Mesendoderm (in vitro differentiated cells): ENCODE results near the gene NEURL1.
"Not testable (repeated sequence)": the region's sequence is repeated elsewhere in the genome, so short reads cannot be mapped to it uniquely, and the experiment has no call there.

Experiments used
- DNase-seq: peaks from one replicate; pipeline ENCODE4 v3.0.0; 2013
- H2AK5ac ChIP-seq: 2 replicates; pipeline ENCODE4 v1.6.1; 2013; ENCODE audit warnings: low read length, inconsistent platforms
- H2BK120ac ChIP-seq: 2 replicates; pipeline ENCODE4 v1.6.1; 2013; ENCODE audit warnings: low read depth, mild to moderate bottlenecking, low read length, moderate library complexity, mixed read lengths
- H2BK15ac ChIP-seq: replicated peaks from 2 replicates; pipeline ENCODE4 v1.6.1; 2013; ENCODE audit warnings: low read depth, mild to moderate bottlenecking, moderate library complexity
- H2BK5ac ChIP-seq: 2 replicates; pipeline ENCODE4 v1.6.1; 2013; ENCODE audit warnings: low read length, inconsistent platforms
- H3K18ac ChIP-seq: 2 replicates; pipeline ENCODE4 v1.6.1; 2013; ENCODE audit warnings: mild to moderate bottlenecking, low read length, mixed read lengths
- H3K23ac ChIP-seq: one replicate; pipeline ENCODE4 v1.6.1; 2013; ENCODE audit warnings: low read length
- H3K27ac ChIP-seq: 2 replicates; pipeline ENCODE4 v1.5.1; 2013; ENCODE audit warnings: low read depth, mild to moderate bottlenecking, inconsistent platforms, low read length, moderate library complexity
- H3K27me3 ChIP-seq: 2 replicates; pipeline ENCODE4 v1.6.1; 2013; ENCODE audit warnings: low read length, control low read depth, mild to moderate bottlenecking, inconsistent platforms; ENCODE audit not compliant: insufficient read depth, poor library complexity
- H3K36me3 ChIP-seq: 2 replicates; pipeline ENCODE4 v1.6.1; 2013; ENCODE audit warnings: low read length, inconsistent platforms; ENCODE audit not compliant: control insufficient read depth, insufficient read depth
- H3K4ac ChIP-seq: one replicate; pipeline ENCODE4 v1.6.1; 2013; ENCODE audit warnings: low read depth, mild to moderate bottlenecking, low read length, moderate library complexity
- H3K4me1 ChIP-seq: 2 replicates; pipeline ENCODE4 v1.6.1; 2013; ENCODE audit warnings: low read depth, low read length, inconsistent platforms; ENCODE audit not compliant: control insufficient read depth
- H3K4me2 ChIP-seq: 2 replicates; pipeline ENCODE4 v1.6.1; 2013; ENCODE audit warnings: low read length
- H3K4me3 ChIP-seq: 2 replicates; pipeline ENCODE4 v1.5.1; 2013; ENCODE audit warnings: mild to moderate bottlenecking, low read length
- H3K56ac ChIP-seq: one replicate; pipeline ENCODE4 v1.6.1; 2013; ENCODE audit warnings: low read length
- H3K79me1 ChIP-seq: 2 replicates; pipeline ENCODE4 v1.6.1; 2013; ENCODE audit warnings: low read length, inconsistent platforms
- H3K79me2 ChIP-seq: 2 replicates; pipeline ENCODE4 v1.6.1; 2013; ENCODE audit warnings: mild to moderate bottlenecking, low read length; ENCODE audit not compliant: control insufficient read depth, insufficient read depth
- H3K9ac ChIP-seq: 2 replicates; pipeline ENCODE4 v1.6.1; 2013; ENCODE audit warnings: low read length, inconsistent platforms
- H4K5ac ChIP-seq: one replicate; pipeline ENCODE4 v1.6.1; 2013; ENCODE audit warnings: low read length
- H4K8ac ChIP-seq: one replicate; pipeline ENCODE4 v1.6.1; 2013; ENCODE audit warnings: low read depth, mild to moderate bottlenecking, control low read depth, low read length, moderate library complexity
- WGBS: extraction: QIAGEN DNeasy Blood & Tissue Kit; methylation state at CpG from one replicate; pipeline ENCODE4 v1.1.7; 2013; ENCODE audit warnings: low lambda C conversion rate, missing lambda C conversion rate; ENCODE audit not compliant: insufficient coverage; ENCODE audit errors: extremely low coverage; 5-methylcytosine and 5-hydroxymethylcytosine counted together

The NEURL1 gene

GRCh38 chr10:103606097-103606438, 112.6 kb downstream of the NEURL1 start:
- H3K4me3 ChIP-seq, H3K27ac ChIP-seq, H3K4ac ChIP-seq, H4K8ac ChIP-seq, H3K18ac ChIP-seq, H3K4me2 ChIP-seq, H2AK5ac ChIP-seq, H3K79me2 ChIP-seq, H3K27me3 ChIP-seq, H3K4me1 ChIP-seq, H4K5ac ChIP-seq, H2BK15ac ChIP-seq, H3K56ac ChIP-seq, H3K9ac ChIP-seq, H3K36me3 ChIP-seq, DNase-seq, H2BK5ac ChIP-seq, H3K23ac ChIP-seq, H2BK120ac ChIP-seq, H3K79me1 ChIP-seq: not testable (repeated sequence)
- WGBS = no CpG with 5 or more reads among the region's 1 CpG

- not testable (repeated sequence) for H3K79me2 ChIP-seq, H3K36me3 ChIP-seq
Observed at GRCh38 chr10:103607051-103607450, 113.5 kb downstream of the NEURL1 start.

GRCh38 chr10:103608056-103608455, 114.6 kb downstream of the NEURL1 start:
- not testable (repeated sequence) for H3K18ac ChIP-seq, H3K79me1 ChIP-seq, H4K5ac ChIP-seq, H3K9ac ChIP-seq, H2BK120ac ChIP-seq, H3K36me3 ChIP-seq, H2BK15ac ChIP-seq, H3K27me3 ChIP-seq, H3K4ac ChIP-seq, H3K56ac ChIP-seq, H3K23ac ChIP-seq, H3K79me2 ChIP-seq, DNase-seq, H2AK5ac ChIP-seq, H2BK5ac ChIP-seq, H4K8ac ChIP-seq, H3K27ac ChIP-seq, H3K4me3 ChIP-seq, H3K4me1 ChIP-seq, H3K4me2 ChIP-seq
- WGBS = no CpG with 5 or more reads among the region's 11 CpGs

More at GRCh38 chr10:103607051-103607450, 113.5 kb downstream of the NEURL1 start:
- H2BK5ac ChIP-seq, H3K4me2 ChIP-seq, H3K4ac ChIP-seq, H3K23ac ChIP-seq, H3K9ac ChIP-seq, H3K4me3 ChIP-seq, H3K18ac ChIP-seq, H2BK15ac ChIP-seq, H3K27me3 ChIP-seq, H3K79me1 ChIP-seq, H2AK5ac ChIP-seq, DNase-seq, H2BK120ac ChIP-seq, H4K5ac ChIP-seq, H4K8ac ChIP-seq, H3K56ac ChIP-seq, H3K4me1 ChIP-seq, H3K27ac ChIP-seq: not testable (repeated sequence)
- WGBS = no CpG with 5 or more reads among the region's 32 CpGs

- H3K9ac ChIP-seq = no peak overlapping the region
- H3K4me1 ChIP-seq = no peaks in the 10 kb centered on the region
- H3K18ac ChIP-seq = no peak overlapping the region
- H3K4me2 ChIP-seq = no peak overlapping the region
- no CpG with 5 or more reads among the region's 8 CpGs for WGBS
- no peak overlapping the region for H4K5ac ChIP-seq
- no peak overlapping the region for H3K56ac ChIP-seq
- no peaks in the 10 kb centered on the region for H3K27me3 ChIP-seq
- H3K4me3 ChIP-seq = no peak overlapping the region
- no peak overlapping the region for H3K23ac ChIP-seq
- H3K27ac ChIP-seq = no peak overlapping the region
- no peak overlapping the region for H2BK15ac ChIP-seq
- no peak overlapping the region for H2BK120ac ChIP-seq
- H3K36me3 ChIP-seq = peaks cover 3% of the 10 kb centered on the region
- no peak overlapping the region for H2BK5ac ChIP-seq
- H2AK5ac ChIP-seq = no peak overlapping the region
- no peaks in the 10 kb centered on the region for H3K79me2 ChIP-seq
- H3K79me1 ChIP-seq = no peaks in the 10 kb centered on the region
- H3K4ac ChIP-seq = no peak overlapping the region
- no peak overlapping the region for H4K8ac ChIP-seq
- DNase-seq = no peak
Observed at GRCh38 chr10:103609231-103610082, 116.0 kb downstream of the NEURL1 start.

GRCh38 chr10:103610083-103610472, 116.6 kb downstream of the NEURL1 start:
- H3K36me3 ChIP-seq = peaks cover 3% of the 10 kb centered on the region
- no peak overlapping the region for H3K9ac ChIP-seq
- H3K18ac ChIP-seq = no peak overlapping the region
- H2BK120ac ChIP-seq = no peak overlapping the region
- no peak overlapping the region for H2BK5ac ChIP-seq
- no CpG with 5 or more reads among the region's 2 CpGs for WGBS
- H2BK15ac ChIP-seq = no peak overlapping the region
- no peak overlapping the region for H2AK5ac ChIP-seq
- no peaks in the 10 kb centered on the region for H3K79me1 ChIP-seq
- peaks cover under 1% of the 10 kb centered on the region for H3K4me1 ChIP-seq
- no peaks in the 10 kb centered on the region for H3K79me2 ChIP-seq
- no peak overlapping the region for H4K8ac ChIP-seq
- H3K27ac ChIP-seq = no peak overlapping the region
- no peak overlapping the region for H3K56ac ChIP-seq
- H3K4me2 ChIP-seq = no peak overlapping the region
- H3K4ac ChIP-seq = no peak overlapping the region
- no peak overlapping the region for H4K5ac ChIP-seq
- H3K23ac ChIP-seq = no peak overlapping the region
- DNase-seq = no peak
- no peaks in the 10 kb centered on the region for H3K27me3 ChIP-seq
- H3K4me3 ChIP-seq = no peak overlapping the region
